Mucosa of gallbladder (tissue), 1 donor: ENCODE measurements around the gene IREB2. TPM values are rescaled to one million over a fixed set of nuclear protein-coding genes. Genes with fewer than 3 reads are reported as not detected.
A peak's percentile ranks its signal among the peaks of the same experiment; 100 is the strongest.
"Not testable (repeated sequence)": the region's sequence is repeated elsewhere in the genome, so short reads cannot be mapped to it uniquely, and the experiment has no call there.

ENCODE experiments used
- DNase-seq: peaks from one replicate; pipeline ENCODE4 v3.0.0-alpha.2; 2020; ENCODE audit warnings: low spot score
- total RNA-seq: library from RNA; stranded (reverse); gene quantifications from one replicate; pipeline ENCODE4 v1.2.1, GENCODE V29; 2021
- donor health status: DM: no; HTN: no; CAD: no.

The IREB2 gene
- total RNA-seq, 1 donor from 2014 or later: 45.5 TPM

GRCh38 chr15:78479650-78480049 lies 41.6 kb downstream of the IREB2 start:
- DNase-seq: no peak

GRCh38 chr15:78481917-78482316 lies 43.9 kb downstream of the IREB2 start:
- DNase-seq: no peak

- DNase-seq: no peak
Measured at GRCh38 chr15:78492872-78493271, 54.9 kb downstream of the IREB2 start.

- no peak for DNase-seq
Measured at GRCh38 chr15:78501857-78502256, 63.8 kb downstream of the IREB2 start.

GRCh38 chr15:78502641-78503040 lies 64.6 kb downstream of the IREB2 start:
- no peak for DNase-seq

- DNase-seq: peak; percentile 95
Measured at GRCh38 chr15:78506971-78507830, 69.2 kb downstream of the IREB2 start, which contains the start of gene HYKK. HYKK (plus strand) TSS chr15:78507577; CDS start chr15:78513089, 5,512 bp downstream.

GRCh38 chr15:78507831-78508160 lies 69.8 kb downstream of the IREB2 start:
- DNase-seq: no peak

GRCh38 chr15:78508272-78508671 lies 70.3 kb downstream of the IREB2 start:
- no peak for DNase-seq

GRCh38 chr15:78509726-78510312 lies 71.8 kb downstream of the IREB2 start:
- DNase-seq: no peak

GRCh38 chr15:78520035-78520434 lies 82.0 kb downstream of the IREB2 start:
- not testable (repeated sequence) for DNase-seq

GRCh38 chr15:78524230-78524629 lies 86.2 kb downstream of the IREB2 start:
- no peak for DNase-seq

GRCh38 chr15:78527325-78527724 lies 89.3 kb downstream of the IREB2 start:
- no peak for DNase-seq

- no peak for DNase-seq
Measured at GRCh38 chr15:78533331-78533730, 95.3 kb downstream of the IREB2 start.

- DNase-seq: no peak
Measured at GRCh38 chr15:78536134-78536533, 98.1 kb downstream of the IREB2 start.

- no peak for DNase-seq
Measured at GRCh38 chr15:78537266-78537905, 99.4 kb downstream of the IREB2 start.

GRCh38 chr15:78538358-78538757 lies 100.3 kb downstream of the IREB2 start:
- no peak for DNase-seq

GRCh38 chr15:78539464-78540140 lies 101.6 kb downstream of the IREB2 start:
- DNase-seq: not testable (repeated sequence)

GRCh38 chr15:78540141-78540870 lies 102.3 kb downstream of the IREB2 start, which contains the start of gene PSMA4:
PSMA4 (plus strand) TSS chr15:78540444; CDS start chr15:78541928, 1,484 bp downstream.
- peak; percentile 92 for DNase-seq

GRCh38 chr15:78540871-78541743 lies 103.1 kb downstream of the IREB2 start:
- no peak for DNase-seq

GRCh38 chr15:78541744-78542034 lies 103.7 kb downstream of the IREB2 start:
- DNase-seq: no peak

- DNase-seq: no peak
Measured at GRCh38 chr15:78542647-78543046, 104.6 kb downstream of the IREB2 start.
